Sigmoid colon (tissue), 7 donors: ENCODE data around the gene ALKBH3. TPM values are rescaled to one million over a fixed set of nuclear protein-coding genes. Genes with fewer than 3 reads are reported as not detected.
A peak's percentile ranks its signal among the peaks of the same experiment; 100 is the strongest.

Source experiments
- DNase-seq: peaks from one replicate; pipeline ENCODE4 v3.0.0-alpha.2; 2019
- H3K27ac ChIP-seq, 4 donors: fragments of 200-600 bp; sonication (generic); one replicate each; pipeline ENCODE4 v1.5.1; 2016 to 2019; ENCODE audit warnings: mild to moderate bottlenecking in 1 of 4
- H3K27me3 ChIP-seq, 3 donors: fragments of 200-600 bp; sonication (generic); one replicate each; pipeline ENCODE4 v1.5.1; 2019; ENCODE audit warnings: mild to moderate bottlenecking in 1 of 3
- H3K36me3 ChIP-seq, 4 donors: fragments of 200-600 bp; sonication (generic); one replicate each; pipeline ENCODE4 v1.5.1; 2016 to 2019
- H3K4me1 ChIP-seq, 4 donors: fragments of 200-600 bp; sonication (generic); one replicate each; pipeline ENCODE4 v1.5.1; 2017 to 2019
- H3K4me3 ChIP-seq, 4 donors: fragments of 200-600 bp; sonication (generic); one replicate each; pipeline ENCODE4 v1.5.1; 2017 to 2019; ENCODE audit warnings: mild to moderate bottlenecking in 2 of 4, moderate library complexity in 1 of 4
- H3K9me3 ChIP-seq, 4 donors: fragments of 200-600 bp in 3 of 4; sonication (generic) in 3 of 4; one replicate each; pipeline versions ENCODE4 v1.5.1 to v1.6.1; 2013 to 2019
- EP300 ChIP-seq, 4 donors: sonication (generic); formaldehyde crosslinking; IDR thresholded peaks; one replicate each; pipeline ENCODE4 v1.6.1; 2017; ENCODE audit warnings: antibody characterized with exemption in 4 of 4
- POLR2A ChIP-seq, 2 donors: fragments of 450-650 bp; IDR thresholded peaks; one replicate each; pipeline ENCODE4 v1.6.1; 2016; ENCODE audit warnings: antibody characterized with exemption in 2 of 2, mild to moderate bottlenecking in 2 of 2, moderate library complexity in 2 of 2
- POLR2AphosphoS5 ChIP-seq, 4 donors: sonication (generic); formaldehyde crosslinking; IDR thresholded peaks; one replicate each; pipeline ENCODE4 v1.6.1; 2017; ENCODE audit warnings: antibody characterized with exemption in 4 of 4
- WGBS, 2 donors: extraction: QIAGEN DNeasy Blood & Tissue Kit; methylation state at CpG; one replicate each; pipeline ENCODE4 v1.1.7; 2013; 5-methylcytosine and 5-hydroxymethylcytosine counted together
- intact Hi-C: fragments of 100-400 bp; cut with DNase I; formaldehyde crosslinking; loops from one replicate; pipeline ENCODE4 v1.15.1; 2023
- polyA plus RNA-seq, 3 donors: library from polyadenylated mRNA; stranded (reverse); fragments of 200-250 nt; gene quantifications; one replicate each; pipeline ENCODE4 v1.2.3, GENCODE V29; 2013
- total RNA-seq, 4 donors: library from RNA; depleted of rRNA; stranded (reverse); fragments of >200 nt; gene quantifications; one replicate each; pipeline ENCODE4 v1.1.0, GENCODE V29; 2016
- TF ChIP-seq, protein P1 (sequence below), 4 experiments: fragments of 450-650 bp in 3 of 4; fragments of 200-600 bp in 1 of 4; IDR thresholded peaks; one replicate each; pipeline ENCODE4 v1.5.1; 2016 to 2019; ENCODE audit warnings: antibody characterized with exemption in 4 of 4, mild to moderate bottlenecking in 3 of 4, moderate library complexity in 2 of 4
- donor health status: healthy with polysubstance abuse.
- donor health status: Bipolar disorder and iron deficiency.
- donor health status: healthy.

ALKBH3 gene
- total RNA-seq (10 to 100 TPM; 25.7 to 31.2 (median 30.6) TPM), polyA plus RNA-seq (10 to 100 TPM; 15.7 to 27.3 (median 22.8) TPM)

DNA sequence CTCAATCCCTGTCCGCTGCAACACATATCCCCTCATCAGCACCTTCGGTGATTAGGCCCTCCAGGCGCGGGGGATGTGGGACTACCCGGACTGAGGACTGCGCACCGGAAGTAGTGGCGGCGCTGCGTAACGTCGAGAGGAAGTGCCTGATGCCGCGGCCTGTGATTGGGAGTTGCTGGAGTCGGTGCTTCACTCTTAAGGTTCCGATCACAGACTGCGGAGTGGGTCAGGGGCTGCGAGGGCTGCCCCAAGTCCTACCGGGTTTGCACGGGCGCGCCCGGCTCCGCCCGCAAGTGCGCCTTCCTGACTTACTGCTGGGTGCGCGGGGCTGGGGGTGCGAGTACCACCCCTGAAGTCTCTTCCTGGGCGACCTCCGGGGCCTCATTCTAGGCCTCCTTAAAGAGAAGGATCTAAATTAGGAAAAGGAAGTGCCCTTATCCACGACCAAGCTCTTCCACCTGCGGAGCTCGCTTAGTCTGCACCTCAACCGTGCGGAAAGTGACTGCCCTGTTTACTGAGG is at the start of gene ALKBH3:
ALKBH3 (plus strand) TSS at position 192 of the 520 bp plus-strand sequence. CDS start 1,822 bp downstream, outside the sequence.
- Histone ChIP-seq H3K36me3 (peaks cover 0 to 33% (median 16%) of the 10 kb centered on the region in 4 donors), H3K27me3 (peaks cover 0 to 9% (median under 1%) of the 10 kb centered on the region in 3 donors), H3K9me3 (no peaks in the 10 kb centered on the region), H3K4me3 (peak within 1 kb of the TSS; percentile 65 to 89 (median 80)), H3K4me1 (peaks cover 0 to 21% (median 17%) of the 10 kb centered on the region in 4 donors), H3K27ac (peak within 1 kb of the TSS; percentile 64 to 80 (median 73))
- DNase-seq: peak; percentile 96
- peak; percentile 35 to 64 (median 52) for TF ChIP-seq POLR2AphosphoS5 (IDR thresholded peaks at IDR 0.05)
- TF ChIP-seq EP300 (IDR thresholded peaks at IDR 0.05): peak in 1 of 4 donors; percentile 3
- no peak for TF ChIP-seq POLR2A (IDR thresholded peaks at IDR 0.05)
- TF ChIP-seq, protein P1, sequence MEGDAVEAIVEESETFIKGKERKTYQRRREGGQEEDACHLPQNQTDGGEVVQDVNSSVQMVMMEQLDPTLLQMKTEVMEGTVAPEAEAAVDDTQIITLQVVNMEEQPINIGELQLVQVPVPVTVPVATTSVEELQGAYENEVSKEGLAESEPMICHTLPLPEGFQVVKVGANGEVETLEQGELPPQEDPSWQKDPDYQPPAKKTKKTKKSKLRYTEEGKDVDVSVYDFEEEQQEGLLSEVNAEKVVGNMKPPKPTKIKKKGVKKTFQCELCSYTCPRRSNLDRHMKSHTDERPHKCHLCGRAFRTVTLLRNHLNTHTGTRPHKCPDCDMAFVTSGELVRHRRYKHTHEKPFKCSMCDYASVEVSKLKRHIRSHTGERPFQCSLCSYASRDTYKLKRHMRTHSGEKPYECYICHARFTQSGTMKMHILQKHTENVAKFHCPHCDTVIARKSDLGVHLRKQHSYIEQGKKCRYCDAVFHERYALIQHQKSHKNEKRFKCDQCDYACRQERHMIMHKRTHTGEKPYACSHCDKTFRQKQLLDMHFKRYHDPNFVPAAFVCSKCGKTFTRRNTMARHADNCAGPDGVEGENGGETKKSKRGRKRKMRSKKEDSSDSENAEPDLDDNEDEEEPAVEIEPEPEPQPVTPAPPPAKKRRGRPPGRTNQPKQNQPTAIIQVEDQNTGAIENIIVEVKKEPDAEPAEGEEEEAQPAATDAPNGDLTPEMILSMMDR (IDR thresholded peaks at IDR 0.05): no peak
- intact Hi-C loops: loop anchor here (5.0 kb wide), 1 partner anchor 238 kb away; no protein-coding TSS in a partner anchor
- WGBS, 2 donors: 0 to 1% methylated on average over 36 of the region's 36 CpGs

DNA sequence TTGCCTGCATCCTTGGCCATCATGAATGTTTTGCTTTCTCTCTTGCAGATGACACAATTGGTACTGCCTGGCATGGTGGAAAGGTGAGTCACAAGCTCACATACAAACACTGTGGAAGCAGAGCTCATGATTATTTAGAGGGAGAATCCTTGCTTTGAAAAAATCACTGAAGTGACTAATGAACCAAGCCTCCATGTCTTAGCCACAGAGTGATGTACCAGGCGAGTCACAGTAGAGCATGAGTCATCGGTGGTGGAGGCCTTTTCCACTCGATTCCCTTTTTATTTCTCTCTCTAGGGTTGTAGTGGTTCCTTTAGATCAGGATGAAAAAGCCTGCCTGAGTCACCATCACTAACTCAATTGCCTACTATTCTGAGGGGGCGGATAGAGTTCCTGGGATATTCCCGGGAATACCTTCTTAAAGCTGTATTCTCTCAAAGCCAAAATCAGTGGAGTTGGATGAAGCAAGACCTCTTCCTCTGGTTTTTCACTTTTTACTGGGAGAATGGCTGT is 49.6 kb upstream of the ALKBH3 start:
- no peak for DNase-seq
- no peaks in the 10 kb centered on the region for H3K27me3 ChIP-seq
- H3K9me3 ChIP-seq: no peaks in the 10 kb centered on the region
- 63 to 68% methylated on average over 5 of the region's 5 CpGs for WGBS, 2 donors
- H3K36me3 ChIP-seq: no peaks in the 10 kb centered on the region
- H3K4me1 ChIP-seq: peaks cover 0 to 16% (median 9%) of the 10 kb centered on the region in 4 donors
- H3K27ac ChIP-seq: peak overlapping the region in 3 of 4 donors; percentile 5 to 79 (median 57)
- TF ChIP-seq POLR2A (IDR thresholded peaks at IDR 0.05) (no peak), POLR2AphosphoS5 (IDR thresholded peaks at IDR 0.05) (no peak), EP300 (IDR thresholded peaks at IDR 0.05) (no peak)
- TF ChIP-seq, protein P1 (IDR thresholded peaks at IDR 0.05): no peak
- no peak overlapping the region for H3K4me3 ChIP-seq
- intact Hi-C loops: no loop called here

DNA sequence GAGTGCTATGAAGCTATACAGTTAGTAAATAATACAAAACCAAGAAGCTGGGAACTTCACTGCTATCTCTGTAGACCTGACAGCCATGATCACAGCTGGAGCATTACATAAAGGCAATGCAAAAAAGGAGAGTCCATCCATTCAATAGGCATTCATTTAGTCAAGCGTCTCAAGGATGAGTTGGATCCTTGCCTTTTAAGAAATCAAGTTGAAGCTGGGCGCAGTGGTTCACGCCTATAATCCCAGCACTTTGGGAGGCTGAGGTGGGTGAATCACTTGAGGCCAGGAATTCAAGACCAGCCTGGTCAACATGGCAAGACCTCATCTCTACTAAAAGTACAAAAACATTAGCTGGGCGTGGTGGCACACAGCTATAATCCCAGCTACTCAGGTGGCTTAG is 48.1 kb upstream of the ALKBH3 start:
- no peak overlapping the region for H3K4me3 ChIP-seq
- DNase-seq: no peak
- intact Hi-C loops: no loop called here
- peak overlapping the region in 1 of 4 donors; percentile 79 for H3K27ac ChIP-seq
- WGBS, 2 donors: 97 to 98% methylated on average over 4 of the region's 4 CpGs
- TF ChIP-seq POLR2A (IDR thresholded peaks at IDR 0.05) (no peak), POLR2AphosphoS5 (IDR thresholded peaks at IDR 0.05) (no peak), EP300 (IDR thresholded peaks at IDR 0.05) (no peak)
- TF ChIP-seq, protein P1 (IDR thresholded peaks at IDR 0.05): no peak
- no peaks in the 10 kb centered on the region for H3K27me3 ChIP-seq
- H3K36me3 ChIP-seq: no peaks in the 10 kb centered on the region
- peaks cover 0 to 16% (median 9%) of the 10 kb centered on the region in 4 donors for H3K4me1 ChIP-seq
- H3K9me3 ChIP-seq: no peaks in the 10 kb centered on the region

DNA sequence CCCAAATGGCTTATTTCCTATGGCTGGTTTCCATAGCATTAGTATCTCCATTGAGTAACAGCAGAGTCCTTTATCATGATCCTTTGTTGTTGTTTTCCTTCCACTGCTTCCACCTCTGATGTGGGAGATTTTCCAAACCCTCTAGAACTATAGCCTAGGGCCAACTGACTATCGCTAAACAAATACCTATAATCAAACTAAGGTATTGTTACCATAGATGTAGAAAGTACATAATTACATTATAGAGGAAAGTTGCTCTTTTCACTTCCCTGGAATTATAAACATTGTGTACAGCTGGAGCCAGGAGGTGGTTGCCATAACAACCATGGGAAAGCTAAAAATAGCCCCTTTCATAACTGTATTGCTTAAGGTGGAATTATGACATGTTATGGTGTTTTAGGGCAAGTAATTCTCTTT is 47.0 kb upstream of the ALKBH3 start:
- peaks cover 0 to 16% (median 9%) of the 10 kb centered on the region in 4 donors for H3K4me1 ChIP-seq
- H3K9me3 ChIP-seq: no peaks in the 10 kb centered on the region
- no peak for TF ChIP-seq POLR2AphosphoS5 (IDR thresholded peaks at IDR 0.05)
- TF ChIP-seq EP300 (IDR thresholded peaks at IDR 0.05): no peak
- TF ChIP-seq POLR2A (IDR thresholded peaks at IDR 0.05): no peak
- TF ChIP-seq, protein P1 (IDR thresholded peaks at IDR 0.05): no peak
- H3K27me3 ChIP-seq: no peaks in the 10 kb centered on the region
- intact Hi-C loops: no loop called here
- DNase-seq: no peak
- peak overlapping the region in 1 of 4 donors; percentile 63 for H3K27ac ChIP-seq
- H3K4me3 ChIP-seq: no peak overlapping the region
- 13 to 52% methylated on average over 1 of the region's 1 CpG for WGBS, 2 donors
- H3K36me3 ChIP-seq: no peaks in the 10 kb centered on the region
